KMS-11 (cell line): ENCODE results near the gene CYP2J2.

Source experiments
- H2AFZ ChIP-seq: fragments of 200-600 bp; sonication (generic); 2 replicates; pipeline ENCODE4 v1.6.1; 2016; ENCODE audit warnings: antibody characterized with exemption, mixed run types, low read depth
- H3K27ac ChIP-seq: fragments of 200-600 bp; sonication (generic); 2 replicates; pipeline ENCODE4 v1.6.1; 2016; ENCODE audit warnings: mild to moderate bottlenecking, mixed run types
- H3K27me3 ChIP-seq: fragments of 200-600 bp; sonication (generic); 2 replicates; pipeline ENCODE4 v1.6.1; 2017; ENCODE audit warnings: mild to moderate bottlenecking, low read depth, mixed run types, moderate library complexity; ENCODE audit not compliant: insufficient read depth
- H3K36me3 ChIP-seq: fragments of 200-600 bp; sonication (generic); 2 replicates; pipeline ENCODE4 v1.6.1; 2017; ENCODE audit warnings: mild to moderate bottlenecking, mixed run types; ENCODE audit not compliant: insufficient read depth
- H3K4me1 ChIP-seq: fragments of 200-600 bp; sonication (generic); 2 replicates; pipeline ENCODE4 v1.6.1; 2016; ENCODE audit warnings: mild to moderate bottlenecking, low read depth, mixed run types; ENCODE audit not compliant: poor library complexity, severe bottlenecking
- H3K4me2 ChIP-seq: fragments of 200-600 bp; sonication (generic); 2 replicates; pipeline ENCODE4 v1.7.0; 2016; ENCODE audit warnings: mild to moderate bottlenecking, mixed run types
- H3K4me3 ChIP-seq: fragments of 200-600 bp; sonication (generic); IDR thresholded peaks from 2 replicates; pipeline ENCODE4 v1.6.1; 2017; ENCODE audit warnings: low read depth, low read length, mixed read lengths; ENCODE audit not compliant: insufficient read depth
- H3K79me2 ChIP-seq: fragments of 200-600 bp; sonication (generic); 2 replicates; pipeline ENCODE4 v1.6.1; 2016; ENCODE audit warnings: low read depth, mixed run types; ENCODE audit not compliant: insufficient read depth
- H3K9ac ChIP-seq: fragments of 200-600 bp; sonication (generic); 2 replicates; pipeline ENCODE4 v1.6.1; 2016; ENCODE audit warnings: mild to moderate bottlenecking, mixed run types
- H4K20me1 ChIP-seq: fragments of 200-600 bp; sonication (generic); 2 replicates; pipeline ENCODE4 v1.6.1; 2016; ENCODE audit warnings: mild to moderate bottlenecking, mixed run types; ENCODE audit not compliant: insufficient read depth
- TF ChIP-seq, protein P1 (sequence below): fragments of 200-600 bp; sonication (generic); conservative IDR thresholded peaks from 2 replicates; pipeline ENCODE4 v1.6.1; 2017; ENCODE audit warnings: low read depth, mild to moderate bottlenecking, antibody characterized with exemption, low read length, moderate library complexity, mixed read lengths

The CYP2J2 gene

GRCh38 chr1:59903141-59903754 lies 23.3 kb downstream of the CYP2J2 start:
- no peaks in the 10 kb centered on the region for H4K20me1 ChIP-seq
- H2AFZ ChIP-seq: peak overlapping the region; percentile 44
- H3K9ac ChIP-seq: no peak overlapping the region
- H3K27me3 ChIP-seq: no peaks in the 10 kb centered on the region
- H3K36me3 ChIP-seq: no peaks in the 10 kb centered on the region
- TF ChIP-seq, protein P1, sequence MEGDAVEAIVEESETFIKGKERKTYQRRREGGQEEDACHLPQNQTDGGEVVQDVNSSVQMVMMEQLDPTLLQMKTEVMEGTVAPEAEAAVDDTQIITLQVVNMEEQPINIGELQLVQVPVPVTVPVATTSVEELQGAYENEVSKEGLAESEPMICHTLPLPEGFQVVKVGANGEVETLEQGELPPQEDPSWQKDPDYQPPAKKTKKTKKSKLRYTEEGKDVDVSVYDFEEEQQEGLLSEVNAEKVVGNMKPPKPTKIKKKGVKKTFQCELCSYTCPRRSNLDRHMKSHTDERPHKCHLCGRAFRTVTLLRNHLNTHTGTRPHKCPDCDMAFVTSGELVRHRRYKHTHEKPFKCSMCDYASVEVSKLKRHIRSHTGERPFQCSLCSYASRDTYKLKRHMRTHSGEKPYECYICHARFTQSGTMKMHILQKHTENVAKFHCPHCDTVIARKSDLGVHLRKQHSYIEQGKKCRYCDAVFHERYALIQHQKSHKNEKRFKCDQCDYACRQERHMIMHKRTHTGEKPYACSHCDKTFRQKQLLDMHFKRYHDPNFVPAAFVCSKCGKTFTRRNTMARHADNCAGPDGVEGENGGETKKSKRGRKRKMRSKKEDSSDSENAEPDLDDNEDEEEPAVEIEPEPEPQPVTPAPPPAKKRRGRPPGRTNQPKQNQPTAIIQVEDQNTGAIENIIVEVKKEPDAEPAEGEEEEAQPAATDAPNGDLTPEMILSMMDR: peak; percentile 90
- H3K4me1 ChIP-seq: peaks cover 10% of the 10 kb centered on the region
- peak overlapping the region; percentile 44 for H3K4me3 ChIP-seq
- no peak overlapping the region for H3K27ac ChIP-seq
- peak overlapping the region; percentile 41 for H3K4me2 ChIP-seq
- no peaks in the 10 kb centered on the region for H3K79me2 ChIP-seq

GRCh38 chr1:59901770-59902388 lies 24.7 kb downstream of the CYP2J2 start:
- TF ChIP-seq, protein P1: no peak
- H3K36me3 ChIP-seq: no peaks in the 10 kb centered on the region
- H3K4me2 ChIP-seq: no peak overlapping the region
- H3K27ac ChIP-seq: no peak overlapping the region
- H4K20me1 ChIP-seq: no peaks in the 10 kb centered on the region
- no peaks in the 10 kb centered on the region for H3K27me3 ChIP-seq
- H3K79me2 ChIP-seq: no peaks in the 10 kb centered on the region
- peaks cover 10% of the 10 kb centered on the region for H3K4me1 ChIP-seq
- no peak overlapping the region for H3K4me3 ChIP-seq
- no peak overlapping the region for H2AFZ ChIP-seq
- H3K9ac ChIP-seq: no peak overlapping the region

DNA sequence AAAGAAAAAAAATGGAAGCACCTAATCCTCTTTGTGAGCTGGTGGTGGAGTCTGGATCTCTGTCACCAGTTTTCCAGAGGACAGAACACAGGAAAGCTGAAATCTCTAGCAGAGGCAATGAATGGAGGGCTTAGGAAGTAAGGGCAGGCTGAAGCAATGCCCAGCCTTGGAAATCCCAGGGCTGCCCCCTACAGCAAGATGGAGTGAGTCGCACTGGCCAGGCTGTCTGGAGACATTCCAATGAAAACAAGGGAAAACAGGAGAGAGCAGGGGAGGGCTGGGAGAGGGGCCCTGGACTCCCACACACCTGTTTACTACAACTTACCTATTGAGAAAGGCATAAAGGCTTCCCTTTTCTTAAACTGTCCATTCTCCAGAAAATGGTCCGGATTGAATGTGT lies 25.9 kb downstream of the CYP2J2 start:
- Histone ChIP-seq H3K4me1 (peaks cover 10% of the 10 kb centered on the region), H3K4me3 (no peak overlapping the region), H3K27ac (no peak overlapping the region), H3K79me2 (no peaks in the 10 kb centered on the region), H3K36me3 (no peaks in the 10 kb centered on the region), H3K27me3 (no peaks in the 10 kb centered on the region), H2AFZ (no peak overlapping the region), H4K20me1 (no peaks in the 10 kb centered on the region), H3K4me2 (no peak overlapping the region), H3K9ac (no peak overlapping the region)
- TF ChIP-seq, protein P1: no peak

DNA sequence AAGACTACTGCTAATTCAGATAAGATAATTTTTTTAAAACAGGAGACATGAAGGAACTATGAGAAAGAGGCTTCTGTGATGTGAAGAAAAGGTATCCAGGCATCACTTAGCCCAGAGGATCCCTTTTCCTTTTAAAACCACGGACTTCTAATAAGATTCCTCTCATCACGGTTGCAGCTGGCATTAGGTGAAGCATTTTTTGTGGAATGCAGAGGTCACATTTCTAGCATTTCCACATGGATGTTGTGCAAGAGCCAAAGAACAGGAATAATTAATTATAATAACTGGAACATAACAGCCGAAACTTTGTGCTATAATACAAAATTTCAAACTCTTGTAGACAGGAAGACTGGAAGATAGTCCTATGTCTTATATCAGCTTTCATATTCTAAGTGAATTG lies 27.6 kb downstream of the CYP2J2 start:
- Histone ChIP-seq H3K36me3 (no peaks in the 10 kb centered on the region), H3K9ac (no peak overlapping the region), H3K27me3 (no peaks in the 10 kb centered on the region), H4K20me1 (no peaks in the 10 kb centered on the region), H3K79me2 (no peaks in the 10 kb centered on the region), H3K27ac (no peak overlapping the region), H3K4me3 (no peak overlapping the region), H3K4me1 (peaks cover 10% of the 10 kb centered on the region), H2AFZ (no peak overlapping the region), H3K4me2 (no peak overlapping the region)
- TF ChIP-seq, protein P1: no peak
